Peyer's patch (tissue), 4 donors: ENCODE data around the gene DIAPH2.

ENCODE experiments used
- CTCF ChIP-seq, 6 experiments: fragments of 450-650 bp in 4 of 6; fragments of 200-600 bp in 2 of 6; sonication (generic) in 1 of 6; IDR thresholded peaks; one replicate each; pipeline ENCODE4 v1.5.1; 2017 to 2019; ENCODE audit warnings: antibody characterized with exemption in 6 of 6, mild to moderate bottlenecking in 3 of 6, moderate library complexity in 1 of 6
- POLR2A ChIP-seq, 2 donors: fragments of 450-650 bp; IDR thresholded peaks; one replicate each; pipeline ENCODE4 v1.5.1; 2017; ENCODE audit warnings: antibody characterized with exemption in 2 of 2, mild to moderate bottlenecking in 2 of 2, moderate library complexity in 2 of 2

- TF ChIP-seq POLR2A (IDR thresholded peaks at IDR 0.05): no peak
- TF ChIP-seq CTCF (IDR thresholded peaks at IDR 0.05): no peak
Observed at GRCh38 chrX:97224148-97224547, 539.5 kb downstream of the DIAPH2 start.
